ENCODE data around the gene FN1. TPM values are rescaled to one million over a fixed set of nuclear protein-coding genes. Genes with fewer than 3 reads are reported as not detected.

FN1 gene
- total RNA-seq, 1 experiment from 2014 or later: 11.1 TPM

DNA sequence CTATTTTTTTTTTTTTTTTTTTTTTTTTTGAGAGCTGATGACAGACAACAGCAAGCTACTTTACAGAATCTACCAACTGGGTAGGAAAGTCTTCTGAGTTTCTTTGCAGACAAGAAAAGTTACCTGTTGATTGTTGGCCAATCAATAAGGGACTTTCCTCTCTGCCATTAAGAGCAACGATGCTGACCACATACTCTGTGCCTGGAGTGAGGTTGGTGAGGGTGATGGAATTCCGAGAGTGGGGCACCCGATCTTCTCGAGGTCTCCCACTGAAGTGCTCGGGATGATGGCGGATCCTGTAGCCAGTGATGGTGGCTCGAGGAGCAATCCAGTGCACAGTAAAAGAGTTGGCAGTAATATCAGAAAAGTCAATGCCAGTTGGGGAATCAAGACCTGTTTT, 49.3 kb downstream of the FN1 start:
- H3K9me3 ChIP-seq (ENCODE audit: control insufficient read depth in 1 of 2, insufficient read depth in 1 of 2, low read depth in 1 of 2, low read length in 2 of 2): no peaks in the 10 kb centered on the region
- H2AFZ ChIP-seq (ENCODE audit: low read depth, low read length, poor library complexity, severe bottlenecking): no peak overlapping the region
- TF ChIP-seq RAD21 (IDR thresholded peaks at IDR 0.05; ENCODE audit: low read depth) (no peak), EGR1 (IDR thresholded peaks at IDR 0.05; ENCODE audit: low read depth) (no peak), SP1 (IDR thresholded peaks at IDR 0.05; ENCODE audit: low read depth) (no peak), POLR2A (IDR thresholded peaks at IDR 0.05; ENCODE audit: borderline replicate concordance, extremely low read depth, insufficient read depth, insufficient read length) (no peak), EZH2 (IDR thresholded peaks at IDR 0.05) (no peak), REST (IDR thresholded peaks at IDR 0.05; ENCODE audit: low read depth) (no peak), ZFX (IDR thresholded peaks at IDR 0.05) (no peak), SIN3A (IDR thresholded peaks at IDR 0.05; ENCODE audit: low read depth) (no peak), JUND (IDR thresholded peaks at IDR 0.05) (no peak), ZBTB33 (IDR thresholded peaks at IDR 0.05; ENCODE audit: extremely low read depth, insufficient replicate concordance, low read length) (no peak), CTCF (IDR thresholded peaks at IDR 0.05 in 2 of 3, conservative IDR thresholded peaks at IDR 0.05 in 1 of 3; ENCODE audit: borderline replicate concordance in 1 of 3, insufficient read depth in 1 of 3, low read depth in 2 of 3, low read length in 2 of 3) (no peak), CEBPB (IDR thresholded peaks at IDR 0.05; ENCODE audit: low read depth) (no peak)
- TF ChIP-seq, protein P1, sequence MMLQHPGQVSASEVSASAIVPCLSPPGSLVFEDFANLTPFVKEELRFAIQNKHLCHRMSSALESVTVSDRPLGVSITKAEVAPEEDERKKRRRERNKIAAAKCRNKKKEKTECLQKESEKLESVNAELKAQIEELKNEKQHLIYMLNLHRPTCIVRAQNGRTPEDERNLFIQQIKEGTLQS (IDR thresholded peaks at IDR 0.05): no peak
- H3K27ac ChIP-seq (ENCODE audit: low read depth, low read length): no peak overlapping the region
- intact Hi-C loops (cut with micrococcal nuclease): no loop called here
- no peaks in the 10 kb centered on the region for H3K79me2 ChIP-seq (ENCODE audit: insufficient read depth, low read length)
- H3K4me1 ChIP-seq (ENCODE audit: control insufficient read depth in 1 of 2, insufficient read depth in 2 of 2, low read length in 2 of 2): peaks cover 0 to 6% of the 10 kb centered on the region in 2 experiments; a peak in 2 of 4 replicates
- no peak overlapping the region for H3K9ac ChIP-seq (ENCODE audit: low read length)
- no peak for DNase-seq (ENCODE audit: low read depth, low spot score)
- no peaks in the 10 kb centered on the region for H3K9me2 ChIP-seq (ENCODE audit: insufficient read depth)
- no peak overlapping the region for H3K4me3 ChIP-seq (replicated peaks in 1 of 2; ENCODE audit: low read depth in 1 of 2, low read length in 2 of 2)
- ChIA-PET RAD21 (ENCODE audit: low non-redundant PET in 1 of 2, low total read pairs in 2 of 2, uncharacterized antibody in 2 of 2, unreplicated experiment in 2 of 2) (no interaction called here), POLR2A (no interaction called here), CTCF (no interaction called here)
- H3K27me3 ChIP-seq (ENCODE audit: insufficient read depth, low read length): no peaks in the 10 kb centered on the region
- no peak for ATAC-seq
- H3K36me3 ChIP-seq (ENCODE audit: control insufficient read depth in 1 of 2, insufficient read depth in 2 of 2, low read length in 2 of 2): no peaks in the 10 kb centered on the region
- H3K4me2 ChIP-seq (ENCODE audit: low read length): no peak overlapping the region
- no peaks in the 10 kb centered on the region for H4K20me1 ChIP-seq (ENCODE audit: insufficient read depth)
- no TSS peak for BruUV-seq (replicated peaks)
